H1 (cell line): ENCODE data around the gene SUSD5. TPM values are rescaled to one million over a fixed set of nuclear protein-coding genes. Genes with fewer than 3 reads are reported as not detected.

Experiments
- CTCF ChIA-PET: fragments of 300-600 bp; sonication (Branson Sonifier 250); formaldehyde crosslinking; loops from one replicate; lab custom pipeline; 2021; ENCODE audit not compliant: partially characterized antibody; lab: Charles Lee
- POLR2A ChIA-PET: fragments of 300-600 bp; sonication (Branson Sonifier 250); formaldehyde crosslinking; loops from one replicate; lab custom pipeline; 2021; ENCODE audit warnings: inconsistent platforms; ENCODE audit not compliant: partially characterized antibody; lab: Charles Lee
- DNase-seq, 2 experiments: peaks; one replicate each; pipeline versions ENCODE4 v3.0.0 to v3.0.0-alpha.2; 2010 to 2022; ENCODE audit warnings: low spot score in 2 of 2, low read depth in 1 of 2, mixed read lengths in 1 of 2
- FAIRE-seq: peaks from 2 replicates; lab custom pipeline; 2011; peaks lifted over from hg19 to GRCh38; lab: Jason Lieb, UNC
- H2AFZ ChIP-seq: 2 replicates; pipeline ENCODE4 v1.8.1; 2012; ENCODE audit warnings: low read length, inconsistent platforms
- H2AK5ac ChIP-seq: 2 replicates; pipeline ENCODE4 v1.6.1; 2013; ENCODE audit warnings: low read depth, low read length
- H2BK120ac ChIP-seq: replicated peaks from 2 replicates; pipeline ENCODE3; 2013; ENCODE audit warnings: low read depth, low read length, inconsistent platforms
- H2BK12ac ChIP-seq: 2 replicates; pipeline ENCODE4 v1.6.1; 2013; ENCODE audit warnings: low read depth, low read length
- H2BK15ac ChIP-seq: 2 replicates; pipeline ENCODE4 v1.6.1; 2013; ENCODE audit warnings: low read length
- H2BK20ac ChIP-seq: 2 replicates; pipeline ENCODE4 v1.6.1; 2013; ENCODE audit warnings: low read length
- H2BK5ac ChIP-seq: 2 replicates; pipeline ENCODE4 v1.6.1; 2013; ENCODE audit warnings: low read depth, low read length
- H3K14ac ChIP-seq: 2 replicates; pipeline ENCODE4 v1.6.1; 2013; ENCODE audit warnings: inconsistent platforms; ENCODE audit not compliant: insufficient read length
- H3K18ac ChIP-seq: 2 replicates; pipeline ENCODE4 v1.6.1; 2013; ENCODE audit warnings: low read length; ENCODE audit errors: extremely low read depth
- H3K23ac ChIP-seq: 2 replicates; pipeline ENCODE4 v1.6.1; 2013; ENCODE audit warnings: inconsistent platforms; ENCODE audit not compliant: insufficient read length
- H3K23me2 ChIP-seq: 2 replicates; pipeline ENCODE4 v1.6.1; 2013; ENCODE audit warnings: low read depth, low read length
- H3K27ac ChIP-seq: 2 replicates; pipeline ENCODE4 v1.6.1; 2011; ENCODE audit warnings: low read depth, low read length, inconsistent platforms
- H3K27me3 ChIP-seq, 4 experiments: replicated peaks in 1 of 4; 1 replicate in 1 of 4; 2 replicates in 3 of 4; pipeline versions ENCODE4 v1.6.1 to v1.8.1; 2011 to 2013; ENCODE audit warnings: low read length in 3 of 4, mild to moderate bottlenecking in 3 of 4, inconsistent platforms in 2 of 4, mixed read lengths in 2 of 4, moderate library complexity in 1 of 4; ENCODE audit not compliant: control insufficient read depth in 3 of 4, insufficient read depth in 3 of 4; ENCODE audit errors: extremely low read depth in 1 of 4
- H3K36me3 ChIP-seq, 4 experiments: 2 replicates each; pipeline versions ENCODE4 v1.6.1 to v1.8.1; 2011 to 2013; ENCODE audit warnings: mild to moderate bottlenecking in 4 of 4, low read length in 3 of 4, moderate library complexity in 2 of 4, control low read depth in 1 of 4, inconsistent platforms in 1 of 4; ENCODE audit not compliant: insufficient read depth in 4 of 4, control insufficient read depth in 2 of 4
- H3K4ac ChIP-seq: replicated peaks from 2 replicates; pipeline ENCODE3; 2013; ENCODE audit warnings: low read length, low read depth, mixed read lengths, inconsistent platforms; ENCODE audit not compliant: insufficient read length
- H3K4me1 ChIP-seq, 4 experiments: replicated peaks in 1 of 4; 1 replicate in 1 of 4; 2 replicates in 3 of 4; pipeline versions ENCODE4 v1.6.1 to v1.8.1; 2011 to 2013; ENCODE audit warnings: low read length in 3 of 4, inconsistent platforms in 2 of 4, mixed read lengths in 1 of 4; ENCODE audit not compliant: insufficient read depth in 4 of 4, control insufficient read depth in 3 of 4
- H3K4me2 ChIP-seq, 2 experiments: 2 replicates each; pipeline versions ENCODE4 v1.6.1 to v1.8.1; 2011 to 2013; ENCODE audit warnings: low read depth in 2 of 2, low read length in 2 of 2, control low read depth in 1 of 2, inconsistent platforms in 1 of 2, mild to moderate bottlenecking in 1 of 2; ENCODE audit not compliant: insufficient read depth in 1 of 2
- H3K4me3 ChIP-seq, 4 experiments: fragments of 200-600, 300-600 bp in 1 of 4; sonication (generic), shearing (Covaris generic), sonication (Bioruptor Twin) in 1 of 4; 2 replicates each; pipeline versions ENCODE4 v1.5.1 to v1.8.1; 2011 to 2016; ENCODE audit warnings: low read length in 4 of 4, low read depth in 3 of 4, control low read depth in 2 of 4, inconsistent platforms in 2 of 4, mild to moderate bottlenecking in 2 of 4, mixed read lengths in 1 of 4, moderate library complexity in 1 of 4; ENCODE audit not compliant: insufficient read depth in 2 of 4; ENCODE audit errors: extremely low read depth in 1 of 4
- H3K56ac ChIP-seq: replicated peaks from 2 replicates; pipeline ENCODE3; 2013; ENCODE audit warnings: low read depth, mild to moderate bottlenecking, mixed read lengths, low read length, inconsistent platforms; ENCODE audit not compliant: insufficient read length
- H3K79me1 ChIP-seq: 2 replicates; pipeline ENCODE4 v1.6.1; 2013; ENCODE audit warnings: low read depth, low read length, control low read depth
- H3K79me2 ChIP-seq, 2 experiments: 2 replicates each; pipeline versions ENCODE4 v1.6.1 to v1.8.1; 2012 to 2013; ENCODE audit warnings: low read length in 2 of 2, mild to moderate bottlenecking in 2 of 2, inconsistent platforms in 1 of 2; ENCODE audit not compliant: insufficient read depth in 2 of 2, control insufficient read depth in 1 of 2
- H3K9ac ChIP-seq, 4 experiments: replicated peaks in 1 of 4; 1 replicate in 1 of 4; 2 replicates in 3 of 4; pipeline versions ENCODE4 v1.6.1 to v1.8.1; 2011 to 2013; ENCODE audit warnings: low read depth in 3 of 4, low read length in 3 of 4, control low read depth in 2 of 4, mild to moderate bottlenecking in 2 of 4, moderate library complexity in 2 of 4, inconsistent platforms in 1 of 4; ENCODE audit errors: extremely low read depth in 1 of 4
- H3K9me3 ChIP-seq, 2 experiments: 2 replicates each; pipeline versions ENCODE4 v1.6.1 to v1.8.1; 2012 to 2013; ENCODE audit warnings: mild to moderate bottlenecking in 2 of 2, moderate library complexity in 2 of 2, control low read depth in 1 of 2, inconsistent platforms in 1 of 2, low read depth in 1 of 2, low read length in 1 of 2, mixed read lengths in 1 of 2; ENCODE audit not compliant: insufficient read depth in 2 of 2
- H4K20me1 ChIP-seq, 2 experiments: replicated peaks in 1 of 2; 2 replicates each; pipeline versions ENCODE3 to v1.8.1; 2011 to 2013; ENCODE audit warnings: inconsistent platforms in 2 of 2, low read length in 2 of 2, mild to moderate bottlenecking in 1 of 2; ENCODE audit not compliant: insufficient read depth in 2 of 2, control insufficient read depth in 1 of 2
- H4K5ac ChIP-seq: 2 replicates; pipeline ENCODE4 v1.6.1; 2013; ENCODE audit warnings: low read length, low read depth, mixed read lengths, inconsistent platforms; ENCODE audit not compliant: insufficient read length
- H4K8ac ChIP-seq: 2 replicates; pipeline ENCODE4 v1.8.0; 2013; ENCODE audit warnings: mild to moderate bottlenecking, moderate library complexity, low read length, inconsistent platforms; ENCODE audit not compliant: insufficient read depth; ENCODE audit errors: extremely low read depth
- H4K91ac ChIP-seq: replicated peaks from 2 replicates; pipeline ENCODE3; 2013; ENCODE audit warnings: low read length, mixed read lengths, inconsistent platforms; ENCODE audit not compliant: insufficient read length
- CBX8 ChIP-seq: fragments of 300-800, 300-1000 bp; sonication (generic); IDR thresholded peaks from 2 replicates; pipeline ENCODE4 v1.7.1; 2016; ENCODE audit warnings: low read depth, low read length, borderline replicate concordance
- CREB1 ChIP-seq: IDR thresholded peaks from 2 replicates; pipeline ENCODE4 v1.6.1; 2012; ENCODE audit warnings: inconsistent platforms
- CTBP2 ChIP-seq: IDR thresholded peaks from 2 replicates; pipeline ENCODE4 v1.7.0; 2011; ENCODE audit warnings: borderline replicate concordance, mild to moderate bottlenecking, moderate library complexity, mixed read lengths, low read length; ENCODE audit not compliant: insufficient read depth, insufficient read length
- EGR1 ChIP-seq: IDR thresholded peaks from 2 replicates; pipeline ENCODE4 v1.6.1; 2011; ENCODE audit warnings: low read depth, low read length, borderline replicate concordance
- HDAC2 ChIP-seq, 2 experiments: fragments of 300-600 bp in 1 of 2; sonication (generic) in 1 of 2; IDR thresholded peaks; 2 replicates each; pipeline ENCODE4 v1.6.1; 2011 to 2012; ENCODE audit warnings: low read depth in 2 of 2, low read length in 2 of 2, mild to moderate bottlenecking in 2 of 2, moderate library complexity in 2 of 2, borderline replicate concordance in 1 of 2, inconsistent platforms in 1 of 2
- POU5F1 ChIP-seq: IDR thresholded peaks from 2 replicates; pipeline ENCODE4 v1.6.1; 2011; ENCODE audit warnings: low read depth, mild to moderate bottlenecking, low read length, moderate library complexity
- RFX5 ChIP-seq: IDR thresholded peaks from 2 replicates; pipeline ENCODE4 v1.6.1; 2011; ENCODE audit warnings: low read depth, low read length, improper control_type of control experiment, borderline replicate concordance
- RNF2 ChIP-seq: fragments of 200-900, 300-1000 bp; sonication (generic); IDR thresholded peaks from 2 replicates; pipeline ENCODE4 v1.7.1; 2016; ENCODE audit warnings: borderline replicate concordance, low read depth, mild to moderate bottlenecking, antibody characterized with exemption, low read length; ENCODE audit not compliant: poor library complexity, severe bottlenecking; ENCODE audit errors: missing control alignments
- RXRA ChIP-seq: IDR thresholded peaks from 2 replicates; pipeline ENCODE4 v1.6.1; 2011; ENCODE audit warnings: low read depth, mild to moderate bottlenecking, low read length, moderate library complexity; ENCODE audit not compliant: insufficient read depth
- SAP30 ChIP-seq: fragments of 300-600 bp; sonication (generic); IDR thresholded peaks from 2 replicates; pipeline ENCODE4 v1.7.1; 2012; ENCODE audit warnings: low read length, moderate library complexity, mild to moderate bottlenecking, inconsistent platforms; ENCODE audit not compliant: insufficient read depth, insufficient replicate concordance
- SP1 ChIP-seq: IDR thresholded peaks from 2 replicates; pipeline ENCODE4 v1.6.1; 2011; ENCODE audit warnings: low read depth, low read length
- SP4 ChIP-seq: IDR thresholded peaks from 2 replicates; pipeline ENCODE4 v1.6.1; 2012; ENCODE audit warnings: low read length, inconsistent platforms
- YY1 ChIP-seq: IDR thresholded peaks from 2 replicates; pipeline ENCODE4 v1.6.1; 2011; ENCODE audit warnings: low read depth, mild to moderate bottlenecking, low read length
- WGBS, 2 experiments: shearing (Covaris generic) in 1 of 2; methylation state at CpG; one replicate each; pipeline versions ENCODE4 v1.1.6 to v1.1.7; 2013 to 2015; ENCODE audit warnings: low lambda C conversion rate in 2 of 2, mixed read lengths in 2 of 2, inconsistent platforms in 1 of 2, low coverage in 1 of 2, missing lambda C conversion rate in 1 of 2; ENCODE audit not compliant: insufficient replicate concordance in 2 of 2, insufficient coverage in 1 of 2, insufficient read length in 1 of 2; ENCODE audit errors: extremely low coverage in 1 of 2, missing lambda C conversion rate in 1 of 2; 5-methylcytosine and 5-hydroxymethylcytosine counted together
- polyA plus RNA-seq, 7 experiments: library from polyadenylated mRNA; depleted of rRNA in 3 of 7; stranded (reverse) in 5 of 7; unstranded in 2 of 7; fragments of >200 nt in 5 of 7; fragments of 200-250 nt in 2 of 7; gene quantifications; 1 replicate in 5 of 7; 2 replicates in 1 of 7; 4 replicates in 1 of 7; pipeline versions ENCODE4 v1.2.1 to v1.2.3, GENCODE V29; 2011 to 2013; ENCODE audit warnings: missing spikeins in 2 of 7, mixed read lengths in 2 of 7
- total RNA-seq: library from RNA; stranded (reverse); fragmentation: NEBNext Ultra II Directional; extraction: Animal tissue kit (Norgen Biotek cat#: 25700); gene quantifications from 2 replicates; pipeline ENCODE4 v1.2.1, GENCODE V29; 2021

Gene SUSD5
- total and polyA plus RNA-seq, 2 of the 8 experiments (the other 6 are each of a cell fraction or from before 2014, with no cell fraction given) = 0.92 to 3.3 TPM

DNA sequence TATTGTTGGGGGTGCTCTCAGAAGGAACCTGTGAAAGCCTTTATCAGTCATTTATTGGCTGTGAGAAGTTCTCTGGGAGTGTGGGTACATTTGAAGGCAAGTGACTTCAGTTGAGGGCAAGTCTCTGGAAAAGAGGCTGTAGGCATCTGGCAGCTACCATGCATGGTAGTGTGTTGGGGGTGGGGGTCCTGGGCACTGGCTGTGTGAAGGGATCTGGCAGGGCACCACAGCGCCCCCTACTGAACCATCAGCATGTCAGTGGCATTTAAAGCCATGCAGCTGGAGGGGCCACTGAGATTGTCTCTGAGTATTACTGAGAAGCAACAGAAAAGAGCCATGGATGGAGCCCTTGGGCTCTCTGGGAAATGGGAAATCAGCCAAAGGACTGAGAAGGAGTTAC, 74.2 kb downstream of the SUSD5 start:
- H2BK12ac ChIP-seq = no peak overlapping the region
- no peak overlapping the region for H2AFZ ChIP-seq
- H2BK120ac ChIP-seq = no peak overlapping the region
- no peak overlapping the region for H3K4me2 ChIP-seq
- no peak overlapping the region for H3K14ac ChIP-seq
- H3K56ac ChIP-seq = no peak overlapping the region
- H3K79me1 ChIP-seq = no peaks in the 10 kb centered on the region
- no peak overlapping the region for H4K5ac ChIP-seq
- no peak overlapping the region for H2BK20ac ChIP-seq
- H2BK15ac ChIP-seq = no peak overlapping the region
- no peak overlapping the region for H4K8ac ChIP-seq
- no peak overlapping the region for H2AK5ac ChIP-seq
- CTCF ChIA-PET = interaction anchor here (0.6 to 5.6 kb wide), 34 partner anchors 8 to 710 kb away, joined by 3 to 43 read pairs (median 4); no protein-coding TSS in a partner anchor
- no peak overlapping the region for H3K9ac ChIP-seq
- H2BK5ac ChIP-seq = no peak overlapping the region
- peaks cover 0 to 3% (median 0%) of the 10 kb centered on the region in 4 experiments; a peak in 3 of 8 replicates for H3K36me3 ChIP-seq
- no peak overlapping the region for H3K23ac ChIP-seq
- H3K18ac ChIP-seq = no peak overlapping the region
- no peak overlapping the region for H3K27ac ChIP-seq
- H3K79me2 ChIP-seq = no peaks in the 10 kb centered on the region
- no peaks in the 10 kb centered on the region for H3K27me3 ChIP-seq
- POLR2A ChIA-PET = interaction anchor here (1.3 kb wide), 1 partner anchor 214 kb away, joined by 3 read pairs; no protein-coding TSS in a partner anchor
- H3K23me2 ChIP-seq = no peaks in the 10 kb centered on the region
- DNase-seq (peak; percentile 27 to 81), FAIRE-seq (no peak)
- H4K20me1 ChIP-seq = no peaks in the 10 kb centered on the region
- H3K9me3 ChIP-seq = no peaks in the 10 kb centered on the region
- no peaks in the 10 kb centered on the region for H3K4me1 ChIP-seq
- H4K91ac ChIP-seq = no peak overlapping the region
- H3K4ac ChIP-seq = no peak overlapping the region
- WGBS, 2 experiments = 21% methylated on average over 1 of the region's 1 CpG; no CpG with 5 or more reads in 1 of the 2 experiments
- H3K4me3 ChIP-seq = no peak overlapping the region
- TF ChIP-seq RNF2 (no peak), CTBP2 (no peak), EGR1 (no peak), POU5F1 (no peak), SAP30 (no peak), CBX8 (no peak), RXRA (no peak), SP4 (no peak), HDAC2 (IDR thresholded peaks at IDR 0.05; ENCODE audit: borderline replicate concordance in 1 of 2, low read depth in 2 of 2, low read length in 2 of 2) (0 out of 4 replicates have a peak, but pooled peaks of 1 of the 2 experiments have one; percentile 51), CREB1 (peak; percentile 33; the same call in 1 of the 2 replicates), YY1 (peak; percentile 57; the same call in 1 of the 2 replicates), RFX5 (no peak), SP1 (no peak)
